ENCODE results near the gene PCDHGA5.
"Not testable (repeated sequence)": the region's sequence is repeated elsewhere in the genome, so short reads cannot be mapped to it uniquely, and the experiment has no call there.

PCDHGA5 gene

DNA sequence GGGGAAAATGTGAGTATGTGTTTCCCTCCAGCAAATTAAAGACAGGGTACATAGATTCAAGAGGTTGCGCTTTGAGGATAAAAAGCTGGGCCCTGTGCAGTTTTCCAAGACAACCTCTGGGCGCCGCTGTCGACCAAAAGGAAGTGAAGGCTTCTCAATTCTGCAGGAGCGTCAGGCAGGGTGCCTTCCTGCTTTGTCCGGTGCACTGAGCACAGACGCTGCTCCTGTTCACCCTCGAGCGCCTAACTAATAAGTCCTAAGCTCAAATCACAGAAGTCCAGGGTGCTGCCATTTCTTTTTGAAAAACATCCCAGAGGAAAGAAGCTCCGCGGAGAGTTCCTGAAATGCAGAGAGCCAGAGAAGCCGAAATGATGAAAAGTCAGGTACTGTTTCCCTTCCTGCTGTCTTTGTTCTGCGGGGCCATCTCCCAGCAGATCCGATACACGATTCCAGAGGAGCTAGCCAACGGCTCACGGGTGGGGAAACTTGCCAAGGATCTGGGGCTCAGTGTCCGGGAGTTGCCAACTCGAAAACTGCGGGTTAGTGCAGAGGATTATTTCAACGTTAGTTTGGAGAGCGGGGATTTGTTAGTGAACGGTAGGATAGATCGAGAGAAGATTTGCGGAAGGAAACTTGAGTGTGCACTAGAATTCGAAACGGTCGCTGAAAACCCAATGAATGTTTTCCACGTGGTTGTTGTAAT, 13.9 kb upstream of the PCDHGA5 start, which contains the start of gene PCDHGB1:
Gene PCDHGB1, plus strand, starts transcription at position 183 of the 703 bp plus-strand sequence. Its CDS starts 162 bp downstream, at position 345.
- no peak for DNase-seq (ENCODE audit: low read depth in 1 of 2, low spot score in 1 of 2)

DNA sequence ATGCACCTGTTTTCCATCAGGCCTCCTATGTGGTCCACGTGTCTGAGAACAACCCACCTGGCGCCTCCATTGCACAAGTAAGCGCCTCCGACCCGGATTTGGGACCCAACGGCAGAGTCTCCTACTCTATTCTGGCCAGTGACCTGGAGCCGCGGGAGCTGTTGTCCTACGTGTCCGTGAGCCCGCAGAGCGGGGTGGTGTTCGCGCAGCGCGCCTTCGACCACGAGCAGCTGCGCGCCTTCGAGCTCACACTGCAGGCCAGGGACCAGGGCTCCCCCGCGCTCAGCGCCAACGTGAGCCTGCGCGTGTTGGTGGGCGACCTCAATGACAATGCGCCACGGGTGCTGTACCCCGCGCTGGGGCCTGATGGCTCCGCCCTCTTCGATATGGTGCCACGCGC, 12.4 kb upstream of the PCDHGA5 start:
- DNase-seq (ENCODE audit: low read depth in 1 of 2, low spot score in 1 of 2): no peak

DNA sequence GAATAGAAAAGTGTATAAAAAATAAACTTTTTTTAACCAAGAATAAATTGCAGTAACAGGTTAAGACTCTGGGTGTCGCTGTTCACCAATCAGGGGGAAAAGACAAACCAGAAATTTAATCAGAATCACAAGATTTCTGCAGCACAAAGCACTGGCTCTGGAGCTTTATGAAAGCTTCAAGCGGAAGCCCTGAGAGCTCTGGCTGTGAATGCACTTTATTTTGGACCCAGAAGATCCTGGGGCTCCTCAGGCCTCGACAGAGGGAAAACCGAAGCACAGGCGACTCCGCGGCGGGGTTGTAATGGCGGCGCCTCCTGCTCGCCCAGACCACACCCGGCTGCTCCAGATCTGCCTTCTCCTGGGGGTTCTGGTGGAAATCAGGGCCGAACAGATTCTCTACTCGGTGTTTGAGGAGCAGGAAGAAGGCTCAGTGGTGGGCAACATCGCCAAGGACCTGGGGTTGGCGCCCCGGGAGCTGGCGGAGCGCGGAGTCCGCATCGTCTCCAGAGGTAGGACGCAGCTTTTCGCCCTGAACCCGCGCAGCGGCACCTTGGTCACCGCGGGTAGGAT, 9.0 kb upstream of the PCDHGA5 start, which contains the start of gene PCDHGA4:
Gene PCDHGA4, plus strand, starts transcription at position 122 of the 570 bp plus-strand sequence. Its CDS starts 87 bp downstream, at position 209.
- no peak for DNase-seq (ENCODE audit: low read depth in 1 of 2, low spot score in 1 of 2)

DNA sequence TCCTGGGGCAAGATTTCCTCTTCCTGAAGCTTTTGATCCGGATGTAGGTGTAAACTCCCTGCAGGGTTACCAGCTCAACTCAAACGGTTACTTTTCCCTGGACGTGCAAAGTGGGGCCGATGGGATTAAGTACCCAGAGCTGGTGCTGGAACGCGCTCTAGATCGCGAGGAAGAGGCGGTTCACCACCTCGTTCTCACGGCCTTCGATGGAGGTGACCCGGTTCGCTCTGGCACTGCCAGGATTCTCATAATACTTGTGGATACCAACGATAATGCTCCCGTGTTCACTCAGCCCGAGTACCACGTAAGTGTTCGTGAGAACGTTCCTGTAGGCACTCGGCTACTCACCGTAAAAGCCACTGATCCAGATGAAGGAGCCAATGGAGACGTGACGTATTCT, 8.3 kb upstream of the PCDHGA5 start:
- DNase-seq (ENCODE audit: low read depth in 1 of 2, low spot score in 1 of 2): no peak

DNA sequence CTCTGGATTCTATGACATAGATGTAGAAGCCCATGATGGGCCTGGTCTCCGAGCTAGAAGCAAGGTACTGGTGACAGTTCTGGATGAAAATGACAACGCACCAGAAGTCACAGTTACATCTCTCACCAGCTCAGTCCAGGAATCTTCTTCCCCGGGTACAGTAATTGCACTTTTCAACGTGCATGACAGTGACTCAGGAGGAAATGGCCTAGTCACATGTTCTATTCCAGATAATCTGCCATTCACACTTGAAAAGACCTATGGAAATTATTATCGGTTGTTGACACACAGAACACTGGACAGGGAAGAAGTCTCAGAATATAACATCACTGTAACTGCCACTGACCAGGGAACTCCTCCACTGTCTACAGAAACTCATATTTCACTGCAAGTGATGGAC, 7.8 kb upstream of the PCDHGA5 start:
- no peak for DNase-seq (ENCODE audit: low read depth in 1 of 2, low spot score in 1 of 2)

DNA sequence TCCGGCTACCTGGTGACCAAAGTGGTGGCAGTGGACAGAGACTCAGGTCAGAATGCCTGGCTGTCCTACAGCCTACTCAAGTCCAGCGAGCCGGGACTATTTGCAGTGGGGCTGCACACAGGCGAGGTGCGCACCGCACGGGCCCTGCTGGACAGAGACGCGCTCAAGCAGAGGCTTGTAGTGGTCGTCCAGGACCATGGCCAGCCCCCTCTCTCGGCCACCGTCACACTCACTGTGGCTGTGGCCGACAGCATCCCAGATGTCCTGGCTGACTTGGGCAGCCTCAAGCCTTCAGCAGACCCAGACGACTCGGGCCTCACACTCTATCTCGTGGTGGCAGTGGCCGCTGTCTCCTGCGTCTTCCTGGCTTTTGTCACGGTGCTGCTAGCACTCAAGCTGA, 7.0 kb upstream of the PCDHGA5 start:
- DNase-seq (ENCODE audit: low read depth in 1 of 2, low spot score in 1 of 2): no peak

DNA sequence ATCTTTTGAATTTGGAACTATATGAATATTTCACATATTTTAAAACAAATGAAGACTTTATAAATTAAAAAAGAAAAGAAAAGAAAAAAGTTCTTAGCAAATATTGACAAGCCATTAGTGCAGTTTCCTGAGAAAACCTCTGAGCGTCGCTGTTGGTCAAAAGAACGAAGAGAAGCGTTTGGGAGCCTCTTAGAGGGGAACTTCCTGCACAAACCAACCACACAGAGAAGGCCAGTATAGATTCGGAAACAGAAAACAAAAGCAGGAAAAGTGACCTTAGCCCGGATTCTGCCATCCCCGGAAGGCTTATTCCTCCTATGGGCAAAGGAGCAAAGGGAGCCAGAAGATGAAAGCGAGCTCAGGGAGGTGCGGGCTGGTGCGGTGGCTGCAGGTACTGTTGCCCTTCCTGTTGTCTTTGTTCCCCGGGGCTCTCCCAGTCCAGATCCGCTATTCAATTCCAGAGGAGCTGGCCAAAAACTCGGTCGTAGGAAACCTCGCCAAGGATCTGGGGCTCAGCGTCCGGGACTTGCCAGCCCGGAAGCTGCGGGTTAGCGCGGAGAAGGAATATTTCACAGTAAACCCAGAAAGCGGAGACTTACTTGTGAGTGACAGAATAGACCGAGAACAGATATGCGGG, 4.1 kb upstream of the PCDHGA5 start, which contains the start of gene PCDHGB2:
Gene PCDHGB2, plus strand, starts transcription at position 205 of the 637 bp plus-strand sequence. Its CDS starts 142 bp downstream, at position 347.
- DNase-seq (ENCODE audit: low read depth in 1 of 2, low spot score in 1 of 2): no peak

DNA sequence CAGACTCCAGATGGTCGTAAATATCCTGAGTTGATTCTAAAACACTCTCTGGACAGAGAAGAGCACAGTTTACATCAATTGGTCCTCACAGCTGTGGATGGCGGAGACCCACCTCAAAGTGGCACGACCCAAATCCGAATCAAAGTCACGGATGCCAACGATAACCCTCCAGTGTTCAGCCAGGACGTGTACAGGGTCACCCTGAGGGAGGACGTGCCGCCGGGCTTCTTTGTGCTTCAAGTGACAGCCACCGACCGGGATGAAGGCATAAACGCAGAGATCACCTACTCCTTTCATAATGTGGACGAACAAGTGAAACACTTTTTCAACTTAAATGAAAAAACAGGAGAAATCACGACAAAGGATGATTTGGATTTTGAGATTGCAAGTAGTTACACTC, 3.3 kb upstream of the PCDHGA5 start:
- no peak for DNase-seq (ENCODE audit: low read depth in 1 of 2, low spot score in 1 of 2)

DNA sequence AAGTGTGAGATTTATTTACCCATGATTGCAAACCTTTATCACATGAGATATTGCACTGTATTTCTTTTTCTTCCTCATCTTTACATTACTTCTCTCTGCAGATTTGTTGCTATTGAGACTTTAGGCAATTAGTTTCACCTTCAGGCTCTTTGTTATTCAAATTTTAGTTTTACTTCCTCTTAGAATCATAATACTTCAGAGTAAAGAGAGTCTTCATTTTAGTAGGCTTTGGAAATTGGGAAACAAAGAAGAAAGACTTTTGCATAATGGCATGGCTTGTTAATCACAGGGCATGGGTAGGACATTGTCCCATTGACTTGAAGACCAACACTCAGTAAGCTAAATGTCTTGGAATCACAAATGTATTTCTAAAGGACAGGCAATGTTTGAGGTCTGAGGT, 1.2 kb upstream of the PCDHGA5 start:
- DNase-seq (ENCODE audit: low read depth in 1 of 2, low spot score in 1 of 2): no peak

DNA sequence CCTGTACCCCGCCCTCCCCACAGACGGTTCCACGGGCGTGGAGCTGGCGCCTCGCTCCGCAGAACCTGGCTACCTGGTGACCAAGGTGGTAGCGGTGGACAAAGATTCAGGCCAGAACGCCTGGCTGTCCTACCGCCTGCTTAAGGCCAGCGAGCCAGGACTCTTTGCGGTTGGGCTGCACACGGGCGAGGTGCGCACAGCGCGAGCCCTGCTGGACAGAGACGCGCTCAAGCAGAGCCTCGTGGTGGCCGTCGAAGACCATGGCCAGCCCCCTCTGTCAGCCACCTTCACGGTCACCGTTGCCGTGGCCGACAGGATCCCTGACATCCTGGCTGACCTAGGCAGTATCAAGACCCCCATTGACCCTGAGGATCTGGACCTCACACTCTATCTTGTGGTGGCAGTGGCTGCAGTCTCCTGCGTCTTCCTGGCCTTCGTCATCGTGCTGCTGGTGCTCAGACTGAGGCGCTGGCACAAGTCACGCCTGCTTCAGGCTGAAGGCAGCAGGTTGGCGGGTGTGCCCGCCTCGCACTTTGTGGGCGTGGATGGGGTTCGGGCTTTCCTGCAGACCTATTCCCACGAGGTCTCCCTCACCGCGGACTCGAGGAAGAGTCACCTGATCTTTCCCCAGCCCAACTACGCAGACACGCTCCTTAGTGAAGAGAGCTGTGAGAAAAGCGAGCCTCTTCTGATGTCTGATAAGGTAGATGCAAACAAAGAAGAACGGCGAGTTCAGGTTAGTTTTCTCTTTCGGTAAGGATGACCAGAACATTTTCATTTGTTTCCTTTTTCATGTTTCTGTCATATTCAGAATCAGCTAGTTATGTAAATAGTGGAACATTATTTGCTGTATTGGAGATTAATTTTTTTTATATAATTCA, 2.3 kb downstream of the PCDHGA5 start:
- DNase-seq (ENCODE audit: low read depth in 1 of 2, low spot score in 1 of 2): no peak

DNA sequence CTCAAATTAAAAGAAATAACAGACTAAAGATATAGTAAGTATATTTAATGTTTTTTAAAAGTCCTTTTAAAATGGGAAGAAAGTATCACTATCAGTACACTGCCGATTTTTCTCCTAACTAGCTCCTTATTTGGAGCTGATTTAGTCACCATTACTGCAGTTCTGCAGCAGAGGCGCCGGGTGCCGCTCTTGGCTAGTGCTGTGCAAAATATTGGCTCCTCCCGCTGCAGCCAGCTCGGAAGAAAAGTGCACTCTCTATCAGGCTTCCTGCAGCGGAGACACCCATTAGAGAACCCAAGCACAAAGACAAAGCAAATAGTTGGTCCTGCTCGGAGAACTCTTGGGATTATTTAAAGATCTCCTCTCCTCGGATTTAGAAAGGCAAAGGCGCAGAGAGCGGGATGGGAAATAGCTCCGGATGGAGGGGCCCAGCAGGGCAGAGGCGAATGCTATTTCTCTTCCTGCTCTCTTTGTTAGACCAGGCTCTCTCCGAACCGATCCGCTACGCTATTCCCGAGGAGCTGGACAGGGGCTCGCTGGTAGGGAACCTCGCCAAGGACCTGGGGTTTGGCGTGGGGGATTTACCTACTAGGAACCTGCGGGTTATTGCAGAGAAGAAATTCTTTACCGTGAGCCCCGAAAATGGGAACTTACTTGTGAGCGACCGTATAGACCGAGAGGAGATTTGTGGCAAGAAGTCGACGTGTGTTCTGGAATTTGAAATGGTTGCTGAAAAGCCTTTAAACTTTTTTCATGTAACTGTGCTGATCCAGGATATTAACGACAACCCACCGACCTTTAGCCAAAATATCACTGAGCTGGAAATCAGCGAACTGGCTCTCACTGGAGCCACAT, 6.3 kb downstream of the PCDHGA5 start, which contains the start of gene PCDHGB3:
Gene PCDHGB3, plus strand, starts transcription at position 249 of the 855 bp plus-strand sequence. Its CDS starts 153 bp downstream, at position 402.
- DNase-seq (ENCODE audit: low read depth in 1 of 2, low spot score in 1 of 2): no peak

DNA sequence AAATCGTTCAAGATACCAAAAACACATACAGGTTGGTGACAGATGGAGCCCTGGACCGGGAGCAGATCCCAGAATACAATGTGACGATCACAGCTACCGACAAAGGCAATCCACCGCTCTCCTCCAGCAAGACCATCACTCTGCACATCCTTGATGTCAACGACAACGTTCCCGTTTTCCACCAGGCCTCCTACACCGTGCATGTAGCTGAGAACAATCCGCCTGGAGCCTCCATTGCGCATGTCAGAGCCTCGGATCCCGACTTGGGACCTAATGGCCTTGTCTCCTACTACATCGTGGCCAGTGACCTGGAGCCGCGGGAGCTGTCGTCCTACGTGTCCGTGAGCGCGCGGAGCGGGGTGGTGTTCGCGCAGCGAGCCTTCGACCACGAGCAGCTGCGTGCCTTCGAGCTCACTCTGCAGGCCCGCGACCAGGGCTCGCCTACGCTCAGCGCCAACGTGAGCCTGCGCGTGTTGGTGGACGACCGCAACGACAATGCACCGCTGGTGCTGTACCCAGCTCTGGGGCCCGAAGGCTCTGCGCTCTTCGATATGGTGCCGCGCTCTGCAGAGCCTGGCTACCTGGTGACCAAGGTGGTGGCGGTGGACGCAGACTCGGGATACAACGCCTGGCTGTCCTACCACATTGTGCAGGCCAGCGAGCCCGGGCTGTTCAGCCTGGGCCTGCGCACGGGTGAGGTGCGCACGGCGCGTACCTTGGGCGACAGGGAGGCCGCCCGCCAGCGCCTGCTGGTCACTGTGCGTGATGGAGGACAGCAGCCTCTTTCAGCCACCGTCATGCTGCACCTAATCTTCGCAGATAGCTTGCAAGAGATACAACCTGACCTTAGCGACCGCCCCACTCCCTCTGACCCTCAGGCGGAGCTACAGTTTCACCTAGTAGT, 7.9 kb downstream of the PCDHGA5 start:
- DNase-seq (ENCODE audit: low read depth in 1 of 2, low spot score in 1 of 2): no peak

DNA sequence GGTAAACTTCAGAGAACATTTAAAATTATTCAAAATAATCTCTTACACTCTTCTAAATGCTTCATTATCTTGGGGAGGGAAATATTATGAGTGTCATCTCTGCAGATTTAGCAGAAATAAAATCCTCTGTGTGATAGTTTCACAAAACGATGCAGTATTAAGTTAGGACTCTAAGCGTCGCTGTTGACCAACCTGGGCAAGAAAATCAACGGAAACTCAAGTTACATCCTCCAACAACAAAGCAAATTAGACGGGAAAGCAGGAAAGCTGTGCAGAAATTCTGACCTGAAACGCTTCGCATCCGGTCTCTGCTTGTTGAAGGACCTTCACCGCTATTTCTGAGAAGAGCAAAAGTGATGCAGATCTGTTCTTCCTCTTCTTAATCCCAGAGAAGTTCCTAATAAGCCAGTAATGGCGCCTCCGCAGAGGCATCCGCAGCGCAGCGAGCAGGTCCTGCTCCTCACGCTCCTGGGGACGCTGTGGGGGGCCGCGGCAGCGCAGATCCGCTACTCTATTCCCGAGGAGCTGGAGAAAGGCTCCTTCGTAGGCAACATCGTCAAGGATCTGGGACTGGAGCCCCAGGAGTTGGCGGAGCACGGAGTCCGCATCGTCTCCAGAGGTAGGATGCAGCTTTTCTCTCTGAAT, 9.8 kb downstream of the PCDHGA5 start, which contains the start of gene PCDHGA6:
Gene PCDHGA6, plus strand, starts transcription at position 219 of the 645 bp plus-strand sequence. Its CDS starts 193 bp downstream, at position 412.
- no peak for DNase-seq (ENCODE audit: low read depth in 1 of 2, low spot score in 1 of 2)

DNA sequence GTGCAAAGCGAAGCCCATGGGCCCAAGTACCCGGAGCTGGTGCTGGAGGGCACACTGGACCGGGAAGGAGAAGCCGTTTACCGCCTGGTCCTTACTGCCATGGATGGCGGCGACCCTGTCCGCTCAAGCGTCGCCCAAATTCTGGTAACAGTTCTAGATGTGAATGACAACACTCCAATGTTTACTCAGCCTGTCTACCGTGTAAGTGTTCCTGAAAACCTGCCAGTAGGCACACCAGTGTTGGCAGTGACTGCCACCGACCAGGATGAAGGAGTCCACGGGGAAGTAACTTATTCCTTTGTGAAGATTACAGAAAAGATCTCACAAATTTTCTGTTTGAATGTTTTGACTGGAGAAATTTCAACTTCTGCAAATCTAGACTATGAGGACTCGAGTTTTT, 10.7 kb downstream of the PCDHGA5 start:
- no peak for DNase-seq (ENCODE audit: low read depth in 1 of 2, low spot score in 1 of 2)

DNA sequence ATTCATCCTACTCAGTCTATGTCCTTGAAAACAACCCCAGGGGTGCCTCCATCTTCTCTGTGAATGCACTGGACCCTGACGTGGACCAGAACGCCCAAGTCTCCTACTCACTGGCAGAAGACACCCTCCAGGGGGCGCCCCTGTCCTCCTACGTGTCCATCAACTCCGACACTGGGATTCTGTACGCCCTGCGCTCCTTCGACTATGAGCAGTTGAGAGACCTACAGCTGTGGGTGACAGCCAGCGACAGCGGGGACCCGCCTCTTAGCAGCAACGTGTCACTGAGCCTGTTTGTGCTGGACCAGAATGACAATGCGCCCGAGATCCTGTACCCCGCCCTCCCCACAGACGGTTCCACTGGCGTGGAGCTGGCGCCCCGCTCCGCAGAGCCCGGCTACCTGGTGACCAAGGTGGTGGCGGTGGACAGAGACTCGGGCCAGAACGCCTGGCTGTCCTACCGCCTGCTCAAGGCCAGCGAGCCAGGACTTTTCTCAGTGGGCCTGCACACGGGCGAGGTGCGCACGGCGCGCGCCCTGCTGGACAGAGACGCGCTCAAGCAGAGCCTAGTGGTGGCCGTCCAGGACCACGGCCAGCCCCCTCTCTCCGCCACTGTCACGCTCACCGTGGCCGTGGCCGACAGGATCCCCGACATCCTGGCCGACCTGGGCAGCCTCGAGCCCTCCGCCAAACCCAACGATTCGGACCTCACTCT, 11.6 kb downstream of the PCDHGA5 start:
- DNase-seq (ENCODE audit: low read depth in 1 of 2, low spot score in 1 of 2): not testable (repeated sequence)

DNA sequence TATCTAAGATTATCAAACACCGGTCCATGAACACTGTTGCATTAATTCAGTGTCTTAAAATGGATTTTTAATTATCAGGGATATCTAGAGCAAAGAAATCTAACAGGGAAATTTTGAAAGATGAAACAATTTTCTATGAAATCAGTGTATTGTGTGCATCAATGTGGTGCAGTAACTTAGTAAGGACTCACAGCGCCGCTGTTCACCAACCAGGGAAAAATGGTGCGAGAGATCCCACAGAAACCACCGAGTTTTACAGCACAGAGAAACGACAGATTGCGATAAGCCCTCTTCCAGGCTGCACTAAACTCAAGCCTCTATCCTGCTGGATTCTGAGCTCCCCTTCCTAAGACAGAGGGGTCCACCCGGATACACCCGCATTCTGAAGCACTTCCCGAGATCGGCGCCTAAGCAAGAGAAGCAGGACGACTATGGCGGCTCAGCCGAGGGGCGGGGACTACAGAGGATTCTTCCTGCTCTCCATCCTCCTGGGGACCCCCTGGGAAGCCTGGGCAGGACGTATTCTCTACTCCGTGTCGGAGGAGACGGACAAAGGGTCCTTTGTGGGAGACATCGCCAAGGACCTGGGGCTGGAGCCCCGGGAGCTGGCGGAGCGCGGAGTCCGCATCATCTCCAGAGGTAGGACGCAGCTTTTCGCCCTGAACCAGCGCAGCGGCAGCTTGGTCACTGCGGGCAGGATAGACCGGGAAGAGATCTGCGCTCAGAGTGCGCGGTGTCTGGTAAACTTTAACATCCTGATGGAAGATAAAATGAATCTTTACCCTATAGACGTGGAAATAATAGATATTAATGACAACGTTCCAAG, 18.7 kb downstream of the PCDHGA5 start, which contains the start of gene PCDHGA7:
Gene PCDHGA7, plus strand, starts transcription at position 274 of the 826 bp plus-strand sequence. Its CDS starts 158 bp downstream, at position 432.
- DNase-seq (ENCODE audit: low read depth in 1 of 2, low spot score in 1 of 2): no peak

DNA sequence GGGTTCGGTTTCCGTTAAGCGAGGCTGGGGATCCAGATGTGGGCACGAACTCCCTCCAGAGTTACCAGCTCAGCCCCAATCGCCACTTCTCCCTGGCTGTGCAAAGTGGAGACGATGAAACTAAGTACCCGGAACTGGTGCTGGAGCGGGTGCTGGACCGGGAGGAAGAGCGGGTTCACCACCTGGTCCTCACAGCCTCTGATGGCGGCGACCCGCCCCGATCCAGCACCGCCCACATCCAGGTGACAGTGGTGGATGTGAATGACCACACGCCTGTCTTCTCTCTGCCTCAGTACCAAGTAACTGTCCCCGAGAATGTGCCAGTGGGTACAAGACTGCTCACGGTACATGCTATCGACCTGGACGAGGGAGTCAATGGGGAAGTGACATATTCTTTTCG, 19.4 kb downstream of the PCDHGA5 start:
- no peak for DNase-seq (ENCODE audit: low read depth in 1 of 2, low spot score in 1 of 2)

Measured in activated T-helper 1 cell treated with anti-CD3 and anti-CD28 coated beads, Interleukin-2, amount 50 U/mL, for 16 hours (primary cell).